CD4-positive, alpha-beta T cell treated with Interleukin-1 beta for 1 hour (primary cell): ENCODE measurements around the gene TMEM208.

Experiments used
- DNase-seq, 2 donors: peaks; one replicate each; pipeline ENCODE4 v3.0.0-alpha.2; 2020 to 2022

Gene TMEM208

GRCh38 chr16:67237396-67238277, 10.7 kb downstream of the TMEM208 start:
- DNase-seq = no peak

DNA sequence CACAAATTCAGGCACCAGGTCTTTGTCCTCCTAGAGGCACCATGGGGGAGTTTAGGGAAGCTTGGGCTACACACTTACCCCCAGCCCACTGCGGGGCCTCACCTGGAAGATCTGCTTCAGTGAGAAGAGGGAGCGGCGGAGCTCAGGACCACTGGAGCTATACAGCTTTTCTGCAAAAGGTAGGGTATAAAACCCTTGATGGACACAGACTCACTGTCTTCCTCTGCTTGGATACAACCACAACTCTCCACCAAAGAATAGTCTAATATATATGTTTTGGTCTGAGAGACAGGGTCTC, 11.3 kb downstream of the TMEM208 start:
- DNase-seq = no peak

- no peak for DNase-seq
Observed at GRCh38 chr16:67238806-67239470, 12.0 kb downstream of the TMEM208 start.

GRCh38 chr16:67240506-67240905, 13.6 kb downstream of the TMEM208 start:
- no peak for DNase-seq

DNA sequence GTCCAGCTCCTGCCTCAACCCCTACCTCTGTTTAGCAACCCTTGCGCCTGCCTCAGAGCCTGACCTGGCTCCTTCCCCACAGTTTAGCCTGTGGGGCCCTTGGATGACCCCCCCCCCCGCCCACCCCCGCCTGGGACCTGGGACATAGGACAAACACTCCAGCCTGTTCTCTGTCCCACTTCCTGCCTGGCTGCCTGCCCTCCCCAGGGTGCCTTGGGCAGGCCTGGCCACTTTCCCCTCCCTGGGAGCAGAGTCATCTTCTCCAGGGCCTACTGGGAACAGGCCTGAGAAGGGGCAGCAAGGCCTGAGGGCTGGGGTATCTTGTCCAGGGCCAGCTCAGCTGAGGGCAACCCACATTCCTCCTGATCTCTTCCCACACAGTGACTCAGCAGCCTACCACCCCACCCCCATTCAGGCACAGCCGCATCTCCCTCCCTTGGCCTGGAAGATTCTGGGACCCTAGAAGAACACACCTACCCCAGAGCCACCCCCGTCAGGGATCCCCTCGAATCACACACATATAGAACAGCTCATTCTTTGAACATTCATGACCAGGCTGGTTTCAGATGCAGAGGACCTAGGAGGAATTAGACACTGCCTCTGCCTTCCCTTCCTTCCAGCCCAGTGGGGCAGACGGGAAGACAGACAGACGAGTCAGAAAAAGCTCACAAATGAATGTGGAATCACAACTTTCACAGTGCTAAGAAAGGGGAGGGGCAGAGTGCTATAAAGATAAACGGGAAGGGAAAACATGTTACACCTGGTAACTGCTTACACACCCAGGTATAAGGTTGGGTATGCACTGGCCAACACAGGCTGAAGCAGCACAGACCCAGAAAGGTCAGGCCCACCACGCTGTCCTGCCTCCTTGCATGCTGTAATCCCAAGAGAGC, 14.3 kb downstream of the TMEM208 start:
- DNase-seq = no peak

DNA sequence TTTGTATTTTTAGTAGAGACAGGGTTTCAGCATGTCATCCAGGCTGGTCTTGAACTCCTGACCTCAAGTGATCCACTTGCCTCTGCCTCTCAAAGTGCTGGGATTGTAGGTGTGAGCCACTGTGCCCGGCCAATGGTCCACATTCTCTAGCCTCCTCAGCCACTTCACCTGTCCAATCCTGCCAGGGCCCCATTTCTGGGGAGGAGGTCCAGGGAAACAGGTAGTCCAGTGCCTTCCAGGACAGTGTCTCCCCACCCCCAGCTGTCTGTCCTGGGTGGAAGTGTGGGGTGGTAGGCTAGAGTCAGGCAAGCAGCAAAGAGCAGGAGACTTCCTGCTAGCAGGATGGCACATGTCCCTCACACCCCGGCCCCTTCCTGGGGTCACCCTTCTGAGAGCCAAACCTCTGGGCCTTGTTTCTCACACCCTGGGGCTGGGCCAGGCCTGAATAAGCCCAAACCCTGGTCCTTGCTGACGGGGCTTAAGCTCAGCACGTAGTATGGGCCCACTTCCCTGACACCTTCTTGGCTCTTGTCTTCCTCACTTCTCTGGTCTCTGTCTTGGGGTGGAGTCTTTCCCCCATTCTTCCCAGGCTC, 15.3 kb downstream of the TMEM208 start:
- DNase-seq = no peak

- no peak for DNase-seq
Observed at GRCh38 chr16:67243481-67243880, 16.6 kb downstream of the TMEM208 start.

GRCh38 chr16:67244387-67245185, 17.7 kb downstream of the TMEM208 start:
- peak; percentile 84 to 86 for DNase-seq

GRCh38 chr16:67245186-67245585, 18.3 kb downstream of the TMEM208 start:
- DNase-seq = no peak

DNA sequence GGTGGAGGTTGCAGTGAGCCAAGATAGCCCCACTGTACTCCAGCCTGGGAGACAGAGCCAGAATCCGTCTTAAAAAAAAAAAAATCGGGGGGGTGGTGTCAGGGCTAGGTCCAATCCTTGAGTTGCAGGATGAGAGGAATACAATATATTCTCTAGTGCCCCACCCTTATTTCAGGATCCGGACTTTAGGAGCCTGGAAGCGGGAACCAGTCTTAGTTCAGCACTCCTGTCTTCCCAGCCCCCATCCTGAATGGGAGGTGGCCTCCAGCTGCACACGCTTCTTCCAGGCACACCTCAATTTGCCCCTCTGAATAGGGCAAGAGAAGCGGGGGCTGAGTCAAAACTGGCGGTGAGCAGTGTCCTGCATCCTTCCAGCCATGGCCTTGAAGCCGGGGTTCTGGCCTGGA, 18.7 kb downstream of the TMEM208 start:
- DNase-seq = no peak

- DNase-seq = peak; percentile 48 to 52
Observed at GRCh38 chr16:67246081-67246755, 19.3 kb downstream of the TMEM208 start.

- peak in 1 of 2 donors; percentile 57 for DNase-seq
Observed at GRCh38 chr16:67246756-67247191, 19.8 kb downstream of the TMEM208 start.

- DNase-seq = peak; percentile 96
Observed at GRCh38 chr16:67247192-67248072, 20.5 kb downstream of the TMEM208 start, which contains the start of gene FHOD1. FHOD1 (minus strand) TSS chr16:67247481; CDS start chr16:67247410, 71 bp downstream.

GRCh38 chr16:67248073-67248400, 21.1 kb downstream of the TMEM208 start:
- DNase-seq = no peak

DNA sequence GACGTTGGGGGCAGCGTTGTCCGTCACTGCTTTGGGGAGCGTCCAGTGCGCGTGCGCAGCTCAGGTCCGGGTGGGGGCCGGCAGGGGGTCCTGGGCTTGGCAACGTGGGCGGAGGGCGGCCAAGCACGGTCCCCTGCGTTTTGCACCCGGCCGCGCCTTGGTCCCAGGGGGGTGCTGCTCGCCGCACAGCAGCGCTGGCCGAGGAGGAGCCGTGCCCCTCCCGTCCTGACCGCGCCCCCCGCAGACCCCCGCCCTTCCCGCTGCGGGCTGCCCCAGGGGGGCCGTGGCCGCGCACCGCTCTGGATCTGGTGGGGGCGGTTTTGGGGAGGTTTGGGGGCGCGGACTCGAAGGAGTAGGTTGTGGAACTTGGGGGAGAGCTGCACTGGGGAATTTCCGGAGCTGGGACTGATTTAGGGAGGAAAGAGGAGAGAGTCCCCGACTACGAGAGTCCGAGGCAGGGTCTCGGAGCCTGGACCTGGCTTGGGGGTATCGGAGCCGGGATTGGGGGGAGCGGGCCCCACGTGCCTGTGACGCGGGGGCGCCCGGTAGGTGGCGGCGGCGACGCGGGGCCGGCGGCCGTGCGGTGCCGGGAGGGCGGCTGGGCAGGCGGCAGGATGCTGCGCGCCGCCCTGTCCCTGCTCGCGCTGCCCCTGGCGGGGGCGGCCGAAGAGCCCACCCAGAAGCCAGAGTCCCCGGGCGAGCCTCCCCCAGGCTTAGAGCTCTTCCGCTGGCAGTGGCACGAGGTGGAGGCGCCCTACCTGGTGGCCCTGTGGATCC, 21.7 kb downstream of the TMEM208 start, which contains the start of gene SLC9A5:
Gene SLC9A5, plus strand, starts transcription at position 579 of the 777 bp plus-strand sequence. Its CDS starts 36 bp downstream, at position 615.
- DNase-seq = peak; percentile 18 to 27

DNA sequence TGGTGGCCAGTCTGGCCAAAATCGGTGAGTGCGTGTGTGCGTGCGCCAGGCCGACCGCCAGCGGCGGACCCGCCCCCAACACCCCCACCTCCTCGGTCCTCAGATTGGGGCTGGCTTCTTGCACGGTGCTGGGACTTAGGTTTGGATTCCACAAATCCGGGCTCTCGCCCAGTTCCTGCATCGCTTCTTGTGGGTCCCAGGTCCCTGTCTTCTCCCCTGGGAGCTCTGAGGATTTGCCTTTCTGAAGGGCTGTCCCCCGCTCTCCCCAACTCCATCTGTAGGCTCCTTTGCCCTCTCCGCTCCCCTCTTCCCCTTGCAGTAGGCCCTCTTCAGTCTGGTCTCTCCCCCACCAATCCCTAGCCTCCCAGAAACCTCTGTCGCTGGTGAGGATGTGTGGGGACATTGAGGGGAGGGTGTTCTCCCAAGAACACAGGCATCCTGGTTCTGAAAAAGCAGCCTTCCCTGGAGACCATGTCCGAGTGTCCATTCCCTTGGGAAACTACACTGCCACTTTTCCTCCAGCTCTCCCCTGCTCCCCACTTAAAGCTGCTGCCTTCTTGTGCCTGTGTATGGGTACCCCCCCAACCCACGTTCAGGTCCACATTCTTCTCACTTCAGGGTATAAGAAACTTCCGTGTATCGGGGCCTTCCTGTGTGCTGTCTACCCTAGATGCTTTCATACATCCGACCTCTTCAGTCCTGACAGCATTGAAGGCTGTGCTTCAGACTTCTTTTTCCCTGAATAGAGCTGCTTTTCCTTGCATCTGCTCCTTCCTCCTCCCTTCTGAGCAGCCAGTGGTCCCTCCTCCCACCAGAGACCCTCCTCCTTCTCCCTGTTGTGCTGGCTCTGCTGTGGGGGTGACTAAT, 22.5 kb downstream of the TMEM208 start:
- DNase-seq = no peak

DNA sequence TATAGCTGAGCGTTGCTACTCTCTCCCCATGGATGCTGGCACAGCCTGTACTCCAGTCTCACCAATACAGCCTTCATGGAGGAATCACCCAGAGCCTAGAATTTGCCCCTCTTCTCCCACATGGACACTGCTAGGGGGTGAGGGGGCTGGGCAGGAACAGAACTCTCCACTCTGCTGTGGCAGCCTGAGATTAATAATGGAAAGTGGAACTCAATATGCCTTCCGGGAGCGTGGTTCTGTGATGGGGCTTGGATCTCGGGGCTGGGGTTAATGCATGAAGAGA, 23.1 kb downstream of the TMEM208 start:
- no peak for DNase-seq
